ENCODE results near the gene MAGI2.
"Not testable (repeated sequence)": the region's sequence is repeated elsewhere in the genome, so short reads cannot be mapped to it uniquely, and the experiment has no call there.

MAGI2 gene

GRCh38 chr7:78260826-78261225 lies 1192.6 kb downstream of the MAGI2 start:
- DNase-seq: no peak

GRCh38 chr7:78254726-78255055 lies 1198.8 kb downstream of the MAGI2 start:
- no peak for DNase-seq

- no peak for DNase-seq
Observed at GRCh38 chr7:78253850-78254725, 1199.4 kb downstream of the MAGI2 start.

- DNase-seq: no peak
Observed at GRCh38 chr7:78248867-78249266, 1204.6 kb downstream of the MAGI2 start.

- no peak for DNase-seq
Observed at GRCh38 chr7:78247910-78248689, 1205.4 kb downstream of the MAGI2 start.

GRCh38 chr7:78240179-78240578 lies 1213.3 kb downstream of the MAGI2 start:
- DNase-seq: not testable (repeated sequence)

- DNase-seq: no peak
Observed at GRCh38 chr7:78234634-78235033, 1218.8 kb downstream of the MAGI2 start.

GRCh38 chr7:78232806-78233205 lies 1220.7 kb downstream of the MAGI2 start:
- DNase-seq: no peak

GRCh38 chr7:78226059-78226719 lies 1227.3 kb downstream of the MAGI2 start:
- peak; percentile 53 for DNase-seq

- no peak for DNase-seq
Observed at GRCh38 chr7:78225534-78225933, 1227.9 kb downstream of the MAGI2 start.

GRCh38 chr7:78224923-78225322 lies 1228.5 kb downstream of the MAGI2 start:
- DNase-seq: no peak

- DNase-seq: no peak
Observed at GRCh38 chr7:78223598-78223997, 1229.9 kb downstream of the MAGI2 start.

- DNase-seq: no peak
Observed at GRCh38 chr7:78222001-78222751, 1231.3 kb downstream of the MAGI2 start.

- no peak for DNase-seq
Observed at GRCh38 chr7:78220754-78221153, 1232.7 kb downstream of the MAGI2 start.

- no peak for DNase-seq
Observed at GRCh38 chr7:78218876-78219275, 1234.6 kb downstream of the MAGI2 start.

GRCh38 chr7:78218051-78218450 lies 1235.4 kb downstream of the MAGI2 start:
- DNase-seq: no peak

GRCh38 chr7:78215199-78215598 lies 1238.3 kb downstream of the MAGI2 start:
- no peak for DNase-seq

GRCh38 chr7:78213402-78213801 lies 1240.1 kb downstream of the MAGI2 start:
- no peak for DNase-seq

GRCh38 chr7:78212476-78213060 lies 1240.9 kb downstream of the MAGI2 start:
- no peak for DNase-seq

- DNase-seq: no peak
Observed at GRCh38 chr7:78207269-78207668, 1246.2 kb downstream of the MAGI2 start.

GRCh38 chr7:78206769-78207168 lies 1246.7 kb downstream of the MAGI2 start:
- DNase-seq: no peak

GRCh38 chr7:78203042-78203720 lies 1250.3 kb downstream of the MAGI2 start:
- DNase-seq: no peak

Data from activated CD4-positive, alpha-beta T cell treated with anti-CD3 and anti-CD28 coated beads, Interleukin-2, Interleukin-6, amounts not matched to agents 100 ng/mL and 50 ng/mL, durations not matched to agents 16 hours and 8 hours (primary cell).